Ammon's horn (tissue), 1 donor: Measurements from ENCODE around the gene FAM124B.

Experiments used
- DNase-seq: peaks from one replicate; pipeline ENCODE4 v3.0.0-alpha.2; 2016; ENCODE audit warnings: low spot score

Gene FAM124B

DNA sequence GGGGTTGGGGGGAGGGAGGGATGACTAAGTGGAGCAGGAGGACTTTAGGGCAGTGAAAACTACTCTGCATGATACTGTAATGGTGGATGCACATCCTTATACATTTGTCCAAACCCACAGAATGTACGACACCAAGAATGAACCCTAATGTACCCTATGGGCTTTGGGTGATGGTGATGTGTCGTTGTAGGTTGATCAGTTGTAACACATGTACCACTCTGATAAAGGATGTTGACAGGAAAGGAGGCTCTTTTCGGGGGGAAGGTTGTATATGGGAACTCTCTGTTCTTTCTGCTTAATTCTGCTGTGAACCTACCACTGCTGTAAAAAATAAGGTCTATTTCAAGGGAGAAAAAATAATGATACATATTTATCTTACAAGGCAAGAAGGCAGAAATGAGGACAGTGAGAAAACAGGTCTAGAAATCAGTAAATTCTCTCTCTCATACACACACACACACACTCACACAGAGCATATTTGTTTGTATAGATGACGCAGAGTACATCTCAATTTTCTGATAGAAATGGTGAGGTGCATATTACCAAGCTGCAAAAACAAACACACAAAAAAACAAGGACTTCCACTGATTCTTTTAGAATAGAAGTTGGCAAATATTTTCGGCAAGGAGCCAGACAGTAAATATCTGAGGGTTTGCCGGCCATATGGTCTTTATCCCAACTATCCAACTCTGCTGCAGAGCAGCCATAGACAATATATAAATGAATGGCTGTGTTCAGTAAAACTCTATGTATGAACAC lies 20.2 kb downstream of the FAM124B start:
- no peak for DNase-seq

GRCh38 chr2:224379986-224380385 lies 21.9 kb downstream of the FAM124B start:
- no peak for DNase-seq

DNA sequence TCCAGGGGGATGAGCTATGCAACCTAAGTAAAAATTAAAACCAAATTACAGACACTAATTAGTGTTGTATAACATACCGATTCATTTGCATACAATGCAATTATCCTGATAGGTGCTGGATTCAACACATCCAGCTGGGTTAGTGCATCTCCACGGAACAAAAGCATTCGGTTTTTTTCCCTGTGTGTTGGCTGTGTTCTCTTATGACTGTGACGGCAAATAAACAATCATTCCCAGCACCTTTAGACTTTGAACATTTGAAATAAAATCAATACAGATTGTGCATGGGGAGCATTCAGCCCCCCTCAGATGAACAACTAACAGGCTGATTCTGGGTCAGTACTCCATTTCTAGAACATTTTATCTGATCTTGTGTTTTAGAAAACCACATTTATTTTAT lies 22.7 kb downstream of the FAM124B start:
- no peak for DNase-seq

- no peak for DNase-seq
These were observed 23.2 kb downstream of the FAM124B start for GRCh38 chr2:224378701-224379097.

DNA sequence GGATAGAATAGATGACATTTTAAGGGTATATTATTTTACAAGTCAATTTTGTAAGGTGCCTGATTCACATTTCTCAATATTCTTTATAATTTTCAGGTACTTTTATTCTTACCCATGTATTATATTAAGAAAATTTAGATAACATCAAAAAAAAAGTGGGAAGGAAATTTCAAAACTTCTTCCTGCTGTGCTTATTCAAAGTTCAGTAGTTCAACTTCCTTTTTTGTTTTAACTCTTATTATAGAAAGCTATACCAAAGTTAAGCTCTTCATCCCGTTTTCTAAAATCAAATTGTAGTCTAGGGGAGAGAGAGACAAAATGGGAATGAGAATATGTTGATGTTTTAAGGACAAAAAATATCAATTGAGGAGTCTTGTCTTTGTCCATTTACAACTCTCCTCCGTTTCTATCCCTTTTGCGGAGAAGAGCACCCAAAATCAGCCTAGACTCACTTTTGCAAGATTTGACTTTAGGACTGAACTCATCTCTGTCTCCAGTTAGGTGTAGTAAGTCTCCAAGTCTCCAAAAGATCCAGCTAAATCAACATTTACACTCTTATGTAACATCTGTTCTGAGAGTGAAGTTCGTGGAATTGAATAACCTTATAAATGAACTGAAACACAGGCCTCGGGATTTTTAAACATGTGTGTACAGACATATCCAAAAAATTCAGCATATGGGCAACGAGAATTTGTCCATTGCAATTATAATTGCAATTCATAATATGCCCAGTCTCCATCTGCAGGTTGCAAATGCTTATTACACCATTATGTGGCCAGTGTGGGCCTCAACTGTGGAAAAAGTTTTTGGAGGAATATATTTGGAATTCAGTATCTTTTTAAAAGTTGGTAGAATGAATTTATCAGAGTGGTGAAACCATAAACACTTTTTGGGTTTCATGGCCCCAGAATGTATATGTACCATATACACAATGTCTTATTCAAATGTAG lies 23.9 kb downstream of the FAM124B start:
- DNase-seq, result no peak

DNA sequence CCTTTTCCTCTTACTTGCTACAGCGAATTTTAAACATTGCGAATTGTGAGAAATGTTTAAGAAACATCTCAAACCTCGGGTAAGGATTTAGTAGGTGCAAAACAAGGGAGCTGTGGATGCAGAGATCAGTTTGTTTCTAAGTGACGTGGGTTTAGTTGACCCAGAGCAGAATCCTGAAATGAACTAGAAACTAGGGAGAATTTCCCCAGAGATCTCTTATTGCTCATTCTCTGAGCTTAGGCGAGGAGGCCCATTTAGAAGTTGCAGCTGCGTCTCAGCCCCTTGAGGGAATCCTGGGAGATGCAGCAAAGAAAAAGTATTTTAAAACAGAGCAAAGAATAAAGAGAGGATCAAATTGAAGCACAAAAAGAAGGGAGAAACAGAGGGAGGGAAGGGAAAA lies 29.3 kb downstream of the FAM124B start:
- no peak for DNase-seq

- DNase-seq, result peak; percentile 63
These were observed 32.8 kb downstream of the FAM124B start for GRCh38 chr2:224369028-224369632.

GRCh38 chr2:224366267-224366844 lies 35.6 kb downstream of the FAM124B start:
- DNase-seq, result no peak

DNA sequence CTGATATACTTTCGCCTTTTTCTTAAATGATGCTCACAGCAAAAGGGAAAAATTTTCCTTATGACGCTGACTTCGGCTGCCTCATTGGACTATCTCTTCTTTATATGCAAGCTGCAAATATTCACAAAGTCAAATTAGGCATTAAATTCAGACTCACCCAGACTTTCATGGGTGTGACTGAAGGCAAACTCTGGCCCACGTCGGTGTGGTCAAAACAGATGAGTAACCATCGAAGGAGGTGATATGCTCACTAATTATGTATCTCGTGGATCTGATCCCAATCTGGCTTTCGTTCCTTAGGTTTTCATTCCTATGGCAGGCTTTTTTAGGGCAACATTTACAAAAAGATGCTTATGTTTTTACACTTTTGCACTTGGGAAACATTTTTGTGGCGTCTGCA lies 36.6 kb downstream of the FAM124B start:
- DNase-seq, result no peak

- no peak for DNase-seq
These were observed 38.6 kb downstream of the FAM124B start for GRCh38 chr2:224363281-224363680.

DNA sequence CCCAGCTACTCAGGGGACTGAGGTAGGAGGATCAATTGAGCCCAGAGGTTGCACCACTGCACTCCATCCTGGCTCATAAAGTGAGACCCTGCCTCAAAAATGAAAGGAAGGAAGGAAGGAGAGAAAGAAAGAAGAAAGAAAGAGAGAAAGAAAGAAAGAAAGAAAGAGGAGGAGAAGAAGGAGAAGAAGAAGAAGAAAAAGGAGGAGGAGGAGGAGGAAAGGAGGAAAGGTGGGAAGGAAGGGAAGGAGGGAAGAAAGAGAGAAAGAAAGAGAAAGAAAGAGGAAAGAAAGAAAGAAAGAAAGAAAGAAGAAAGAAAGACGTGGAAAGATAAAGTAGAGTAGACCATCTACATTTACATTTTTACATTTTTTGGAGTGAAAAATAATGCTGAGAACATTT lies 39.8 kb downstream of the FAM124B start:
- DNase-seq, result no peak

- DNase-seq, result no peak
These were observed 41.1 kb downstream of the FAM124B start for GRCh38 chr2:224360801-224361251.

DNA sequence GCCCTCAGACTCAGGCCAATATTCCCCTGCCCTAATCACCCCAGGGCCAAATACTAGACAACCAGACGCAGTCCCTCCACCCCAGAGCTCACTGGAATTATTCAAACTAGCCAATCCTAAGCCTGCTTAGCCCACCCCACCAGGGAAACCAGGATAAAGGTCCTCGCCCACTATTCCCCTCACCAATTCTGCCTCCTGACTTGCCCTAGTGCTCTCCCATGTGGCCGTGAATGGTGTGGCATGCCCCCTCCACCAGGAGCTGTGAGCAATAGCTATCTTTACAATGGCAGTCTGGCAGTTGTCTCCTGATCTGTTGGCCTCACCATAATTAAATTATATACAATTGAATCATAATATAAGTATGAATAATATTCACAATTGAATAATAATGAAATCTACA lies 42.3 kb downstream of the FAM124B start:
- DNase-seq, result no peak

- peak; percentile 80 for DNase-seq
These were observed 44.6 kb downstream of the FAM124B start for GRCh38 chr2:224357098-224357901.

DNA sequence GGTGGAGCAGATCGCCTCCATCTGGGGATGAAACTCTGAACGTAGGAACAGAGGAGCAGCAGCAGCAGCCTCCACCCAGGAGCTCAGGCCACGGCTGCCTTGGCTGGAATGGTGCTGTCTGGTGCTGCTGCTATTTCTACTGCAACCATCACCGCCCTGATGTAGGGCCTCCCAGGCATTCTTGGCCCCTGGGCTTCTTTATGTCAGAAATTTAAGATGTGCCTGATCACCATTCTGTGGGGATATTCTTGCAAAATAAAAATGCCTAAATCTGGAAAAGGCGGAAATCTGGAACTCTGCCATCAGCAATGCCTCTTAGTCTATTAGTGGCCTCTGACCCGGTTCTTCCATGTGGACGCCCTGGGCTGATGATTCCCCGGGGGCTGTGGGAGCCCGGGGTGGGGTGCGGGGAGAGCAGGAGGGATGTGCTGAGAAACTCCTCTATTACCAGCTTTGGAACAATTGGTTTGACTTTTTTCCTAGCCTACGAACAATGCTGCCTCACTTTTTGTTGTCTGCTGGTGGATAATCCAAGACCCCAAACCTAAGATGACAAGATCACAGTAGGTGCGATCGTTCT lies 47.2 kb downstream of the FAM124B start:
- no peak for DNase-seq

DNA sequence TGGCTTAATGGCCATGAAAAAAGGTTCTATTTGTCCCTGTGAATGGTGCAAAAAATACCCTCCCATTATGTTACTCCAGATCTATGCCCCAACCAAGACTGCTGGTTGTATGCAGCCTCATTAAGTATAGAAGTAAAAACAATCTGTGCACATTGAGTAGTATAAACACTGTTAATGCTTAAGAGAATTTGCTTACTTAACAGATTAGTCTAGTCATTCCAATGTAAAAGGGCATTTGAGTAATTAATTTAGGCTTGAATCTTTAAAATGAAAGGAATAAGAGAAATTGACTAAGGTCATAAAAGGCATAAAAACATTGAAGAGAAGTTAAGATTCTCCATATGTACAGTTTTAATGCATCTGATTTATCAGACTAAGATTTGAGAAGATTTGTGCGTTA lies 51.2 kb downstream of the FAM124B start:
- DNase-seq, result no peak

DNA sequence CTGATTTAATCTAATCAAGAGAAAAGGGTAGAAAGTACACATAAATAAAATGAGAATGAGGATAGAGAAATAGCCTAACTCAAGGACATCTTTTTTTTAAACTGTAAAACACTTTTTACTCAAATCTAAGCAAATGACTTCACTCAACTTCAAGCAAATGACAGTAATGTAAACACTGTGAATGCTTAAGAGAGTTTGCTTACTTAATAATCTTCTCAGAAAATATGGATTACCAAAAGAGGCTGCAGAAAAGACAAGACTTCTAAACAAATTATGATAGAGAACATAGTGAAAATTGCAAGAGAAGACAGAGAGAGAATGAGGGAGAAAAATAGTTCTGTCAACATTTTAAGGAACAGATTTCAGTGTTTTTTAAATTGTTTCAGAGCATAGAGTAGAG lies 52.5 kb downstream of the FAM124B start:
- no peak for DNase-seq

GRCh38 chr2:224347176-224348051 lies 54.5 kb downstream of the FAM124B start:
- no peak for DNase-seq

- no peak for DNase-seq
These were observed 56.4 kb downstream of the FAM124B start for GRCh38 chr2:224345492-224345891.

GRCh38 chr2:224343226-224343625 lies 58.7 kb downstream of the FAM124B start:
- no peak for DNase-seq
